ENCODE data around the gene SYT9. TPM values are rescaled to one million over a fixed set of nuclear protein-coding genes. Genes with fewer than 3 reads are reported as not detected.

Gene SYT9
- total and polyA plus RNA-seq, 2 of the 4 experiments (the other 2 are of a cell fraction), result not detected

DNA sequence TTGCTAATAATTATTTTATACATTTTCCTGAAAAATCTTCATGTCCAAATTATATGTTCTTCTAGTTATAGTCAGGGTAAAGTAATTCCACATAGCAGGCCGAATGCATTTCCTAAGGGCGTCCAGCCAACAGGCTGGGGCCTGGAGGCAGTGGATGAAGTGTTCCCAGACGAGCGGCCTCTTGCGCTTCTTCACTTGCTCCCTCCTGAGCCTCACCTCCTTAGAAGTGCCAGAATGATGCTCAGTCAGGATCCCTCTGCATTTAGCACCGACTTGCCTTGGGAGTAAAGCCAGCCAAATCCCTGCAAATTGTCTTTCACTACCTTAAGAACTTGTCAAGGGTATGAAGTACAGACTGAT lies 235.1 kb downstream of the SYT9 start:
- no peak overlapping the region for H3K18ac ChIP-seq (ENCODE audit: low read depth, low read length)
- H3K36me3 ChIP-seq (ENCODE audit: control insufficient read depth, insufficient read depth, low read length), result no peaks in the 10 kb centered on the region
- H4K91ac ChIP-seq (ENCODE audit: insufficient read depth, low read depth, low read length), result no peak overlapping the region
- H3K4me3 ChIP-seq (ENCODE audit: insufficient read depth, low read depth, low read length), result no peak overlapping the region
- no peak overlapping the region for H3K9ac ChIP-seq (ENCODE audit: low read depth, low read length)
- no peaks in the 10 kb centered on the region for H4K20me1 ChIP-seq (ENCODE audit: insufficient read depth, low read length)
- H3K9me1 ChIP-seq (ENCODE audit: insufficient read depth, low read length), result no peaks in the 10 kb centered on the region
- peaks cover 3% of the 10 kb centered on the region; the same call in 1 of the 2 replicates for H3K27me3 ChIP-seq (ENCODE audit: control insufficient read depth, insufficient read depth, low read length)
- no TSS peak for BruUV-seq (replicated peaks)
- no peak overlapping the region for H2AK5ac ChIP-seq (ENCODE audit: low read depth, low read length)
- H2BK120ac ChIP-seq (ENCODE audit: low read depth, low read length), result no peak overlapping the region
- ChIA-PET POLR2A (ENCODE audit: unreplicated experiment) (no interaction called here), CTCF (no interaction called here)
- no peak overlapping the region for H2BK5ac ChIP-seq (ENCODE audit: low read depth, low read length, poor library complexity, severe bottlenecking)
- ATAC-seq (ENCODE audit: low read depth) (no peak), DNase-seq (no peak)
- no peak overlapping the region for H2AK9ac ChIP-seq (replicated peaks; ENCODE audit: low read depth, low read length, poor library complexity)
- no peak overlapping the region for H3K14ac ChIP-seq (replicated peaks; ENCODE audit: low read depth, low read length)
- intact Hi-C loops (cut with micrococcal nuclease) (no loop called here), dilution Hi-C loops (cut with HindIII; ENCODE audit: low sequenced_read_pairs, unreplicated experiment) (no loop called here), in situ Hi-C loops (cut with MboI; ENCODE audit: low sequenced_read_pairs) (no loop called here)
- H3K56ac ChIP-seq (ENCODE audit: extremely low read depth, insufficient read depth, low read length), result no peak overlapping the region
- H3K79me1 ChIP-seq (ENCODE audit: low read depth in 1 of 2, low read length in 2 of 2), result no peaks in the 10 kb centered on the region
- H4K8ac ChIP-seq (ENCODE audit: low read depth in 2 of 2, low read length in 2 of 2), result no peak overlapping the region
- H3K27ac ChIP-seq (ENCODE audit: insufficient read depth, low read length), result no peak overlapping the region
- no CpG with 5 or more reads among the region's 6 CpGs for WGBS, 2 experiments (ENCODE audit: extremely low coverage in 2 of 2, insufficient read length in 1 of 2)
- H3K23ac ChIP-seq (ENCODE audit: low read depth, low read length), result no peak overlapping the region
- no peak overlapping the region for H2BK20ac ChIP-seq (ENCODE audit: low read depth, low read length)
- H3K4me1 ChIP-seq (ENCODE audit: control insufficient read depth, insufficient read depth, low read length), result no peaks in the 10 kb centered on the region
- no peak overlapping the region for H2BK15ac ChIP-seq (ENCODE audit: low read depth, low read length)
- H2AFZ ChIP-seq (replicated peaks; ENCODE audit: low read length, poor library complexity), result no peak overlapping the region
- no peak overlapping the region for H3K4me2 ChIP-seq (ENCODE audit: low read depth, low read length)
- H3K4ac ChIP-seq (ENCODE audit: low read depth, low read length), result no peak overlapping the region
- H4K5ac ChIP-seq (ENCODE audit: low read depth, low read length), result no peak overlapping the region
- TF ChIP-seq RFX5 (IDR thresholded peaks at IDR 0.05; ENCODE audit: low read depth, low read length) (no peak), BHLHE40 (IDR thresholded peaks at IDR 0.05; ENCODE audit: low read depth, low read length) (no peak), NFE2L2 (IDR thresholded peaks at IDR 0.05; ENCODE audit: low read depth, low read length) (no peak), FOS (IDR thresholded peaks at IDR 0.05; ENCODE audit: low read depth, low read length) (no peak), MAZ (IDR thresholded peaks at IDR 0.05; ENCODE audit: borderline replicate concordance, low read depth, low read length) (no peak)
- TF ChIP-seq, protein P1, sequence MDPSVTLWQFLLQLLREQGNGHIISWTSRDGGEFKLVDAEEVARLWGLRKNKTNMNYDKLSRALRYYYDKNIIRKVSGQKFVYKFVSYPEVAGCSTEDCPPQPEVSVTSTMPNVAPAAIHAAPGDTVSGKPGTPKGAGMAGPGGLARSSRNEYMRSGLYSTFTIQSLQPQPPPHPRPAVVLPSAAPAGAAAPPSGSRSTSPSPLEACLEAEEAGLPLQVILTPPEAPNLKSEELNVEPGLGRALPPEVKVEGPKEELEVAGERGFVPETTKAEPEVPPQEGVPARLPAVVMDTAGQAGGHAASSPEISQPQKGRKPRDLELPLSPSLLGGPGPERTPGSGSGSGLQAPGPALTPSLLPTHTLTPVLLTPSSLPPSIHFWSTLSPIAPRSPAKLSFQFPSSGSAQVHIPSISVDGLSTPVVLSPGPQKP (IDR thresholded peaks at IDR 0.05; ENCODE audit: borderline replicate concordance, low read depth, low read length), result no peak
- no peaks in the 10 kb centered on the region for H3K9me3 ChIP-seq (ENCODE audit: control insufficient read depth, insufficient read depth, low read length)
